BE2C (cell line): ENCODE results near the gene RHOD.

Experiments used
- DNase-seq: peaks from one replicate; pipeline ENCODE4 v3.0.0-alpha.2; 2020
- H3K27me3 ChIP-seq: fragments of 250-450 bp; sonication (Bioruptor Pico); 2 replicates; pipeline ENCODE4 v1.5.1; 2020; ENCODE audit warnings: mild to moderate bottlenecking
- H3K36me3 ChIP-seq: fragments of 250-450 bp; sonication (Bioruptor Pico); 2 replicates; pipeline ENCODE4 v1.5.1; 2020; ENCODE audit warnings: mild to moderate bottlenecking
- H3K4me1 ChIP-seq: fragments of 250-450 bp; sonication (Bioruptor Pico); 2 replicates; pipeline ENCODE4 v1.5.1; 2020
- H3K4me3 ChIP-seq: 2 replicates; pipeline ENCODE4 v1.5.1; 2011; ENCODE audit warnings: low read depth, low read length
- H3K9me3 ChIP-seq: fragments of 250-450 bp; sonication (Bioruptor Pico); 2 replicates; pipeline ENCODE4 v1.5.1; 2020
- CTCF ChIP-seq: IDR thresholded peaks from 2 replicates; pipeline ENCODE4 v1.5.1; 2012; ENCODE audit warnings: mild to moderate bottlenecking, low read depth, low read length

The RHOD gene

GRCh38 chr11:67059671-67060070 is 3.0 kb downstream of the RHOD start:
- Histone ChIP-seq H3K27me3 (no peaks in the 10 kb centered on the region), H3K4me1 (peaks cover 4% of the 10 kb centered on the region), H3K4me3 (no peak overlapping the region), H3K36me3 (no peaks in the 10 kb centered on the region), H3K9me3 (no peaks in the 10 kb centered on the region)
- no peak for TF ChIP-seq CTCF
- no peak for DNase-seq

- TF ChIP-seq CTCF, result no peak
- Histone ChIP-seq H3K9me3 (no peaks in the 10 kb centered on the region), H3K27me3 (no peaks in the 10 kb centered on the region), H3K4me3 (no peak overlapping the region), H3K4me1 (peaks cover 4% of the 10 kb centered on the region), H3K36me3 (no peaks in the 10 kb centered on the region)
- DNase-seq, result no peak
Measured at GRCh38 chr11:67060111-67060522, 3.5 kb downstream of the RHOD start.

DNA sequence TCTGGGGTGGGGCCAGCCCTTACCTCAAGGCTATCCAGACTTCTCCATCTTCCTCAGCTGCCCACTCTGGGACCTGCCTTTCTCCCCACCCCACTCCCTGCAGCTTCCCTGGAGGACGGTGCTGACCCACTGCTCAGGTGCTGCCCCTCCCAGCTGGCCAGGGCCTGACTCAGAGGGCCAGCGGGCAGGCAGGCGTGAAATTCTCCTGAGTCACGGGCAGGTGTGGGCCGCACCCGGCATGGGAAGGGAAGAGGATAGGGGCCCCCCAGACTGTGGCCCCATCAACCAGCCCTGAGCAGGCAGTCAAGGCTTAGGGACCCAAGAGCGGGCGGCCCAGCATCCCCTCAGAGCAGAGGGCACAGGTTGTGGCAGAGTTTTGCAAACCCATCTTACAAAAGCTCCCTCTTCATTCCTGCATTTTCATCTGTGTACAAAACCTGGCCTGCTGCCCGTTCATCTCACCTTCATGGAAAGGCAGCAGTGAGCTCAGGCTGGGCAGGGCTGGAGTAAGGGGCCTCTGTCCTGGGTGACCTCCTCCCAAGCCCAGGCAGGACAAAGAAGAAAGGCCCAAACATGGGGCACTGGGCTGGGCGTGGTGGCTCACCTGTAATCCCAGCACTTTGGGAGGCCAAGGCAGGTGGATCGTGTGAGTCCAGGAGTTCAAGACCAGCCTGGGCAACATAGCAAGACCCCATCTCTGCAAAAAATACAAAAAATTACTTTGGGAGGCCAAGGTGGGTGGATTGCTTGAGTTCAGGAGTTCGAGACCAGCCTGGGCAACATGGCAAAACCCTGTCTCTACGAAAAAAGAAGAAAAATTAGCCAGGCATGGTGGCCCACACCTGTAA is 6.1 kb downstream of the RHOD start:
- Histone ChIP-seq H3K9me3 (no peaks in the 10 kb centered on the region), H3K36me3 (no peaks in the 10 kb centered on the region), H3K4me1 (no peaks in the 10 kb centered on the region), H3K27me3 (no peaks in the 10 kb centered on the region), H3K4me3 (no peak overlapping the region)
- TF ChIP-seq CTCF, result no peak
- no peak for DNase-seq

DNA sequence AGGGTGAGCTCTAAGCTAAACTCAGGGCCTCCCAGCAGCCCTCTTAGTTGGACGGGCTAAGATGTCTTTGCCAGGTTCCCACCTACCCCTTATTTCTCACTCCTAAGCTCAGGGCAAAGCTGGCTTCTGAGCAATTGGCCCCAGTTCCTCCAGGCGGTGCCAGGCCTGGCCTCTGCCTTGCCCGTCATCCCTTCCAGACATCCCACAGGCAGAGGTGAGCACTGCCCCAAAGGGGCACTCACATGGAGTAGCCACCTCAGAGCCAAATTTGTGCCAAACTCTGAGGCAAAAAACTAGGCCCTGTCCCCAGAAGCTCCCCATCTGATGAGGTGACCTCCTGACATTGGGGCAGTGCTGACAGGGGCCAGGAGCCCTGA is 9.7 kb downstream of the RHOD start:
- DNase-seq, result no peak
- Histone ChIP-seq H3K9me3 (no peaks in the 10 kb centered on the region), H3K4me3 (no peak overlapping the region), H3K27me3 (no peaks in the 10 kb centered on the region), H3K4me1 (no peaks in the 10 kb centered on the region), H3K36me3 (no peaks in the 10 kb centered on the region)
- TF ChIP-seq CTCF, result no peak

- Histone ChIP-seq H3K36me3 (no peaks in the 10 kb centered on the region), H3K4me1 (no peaks in the 10 kb centered on the region), H3K4me3 (no peak overlapping the region), H3K27me3 (no peaks in the 10 kb centered on the region), H3K9me3 (no peaks in the 10 kb centered on the region)
- TF ChIP-seq CTCF, result peak; percentile 49
- peak; percentile 59 for DNase-seq
Measured at GRCh38 chr11:67071420-67072284, 15.0 kb downstream of the RHOD start.

DNA sequence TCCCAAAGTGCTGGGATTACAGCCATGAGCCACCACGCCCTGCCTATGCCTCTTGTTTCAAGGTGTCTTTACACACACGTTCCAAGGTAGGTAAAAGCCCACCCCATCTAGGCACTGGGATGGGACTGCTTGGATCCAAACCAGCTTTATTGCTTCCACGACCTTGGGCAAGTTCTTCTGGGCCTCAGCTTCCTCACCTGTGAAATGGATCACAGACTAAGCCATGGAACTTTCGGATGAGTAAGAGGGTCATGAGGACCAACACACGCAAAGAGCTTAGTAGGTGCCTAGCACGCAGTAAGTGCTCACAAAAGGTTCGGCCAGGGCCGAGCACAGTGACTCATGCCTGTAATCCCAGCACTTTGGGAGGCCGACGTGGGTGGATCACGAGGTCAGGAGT is 15.6 kb downstream of the RHOD start:
- Histone ChIP-seq H3K27me3 (no peaks in the 10 kb centered on the region), H3K4me3 (no peak overlapping the region), H3K4me1 (no peaks in the 10 kb centered on the region), H3K9me3 (no peaks in the 10 kb centered on the region), H3K36me3 (no peaks in the 10 kb centered on the region)
- no peak for DNase-seq
- TF ChIP-seq CTCF, result no peak
